ENCODE results near the gene HAUS2.
"Not testable (repeated sequence)": the region's sequence is repeated elsewhere in the genome, so short reads cannot be mapped to it uniquely, and the experiment has no call there.

The HAUS2 gene

DNA sequence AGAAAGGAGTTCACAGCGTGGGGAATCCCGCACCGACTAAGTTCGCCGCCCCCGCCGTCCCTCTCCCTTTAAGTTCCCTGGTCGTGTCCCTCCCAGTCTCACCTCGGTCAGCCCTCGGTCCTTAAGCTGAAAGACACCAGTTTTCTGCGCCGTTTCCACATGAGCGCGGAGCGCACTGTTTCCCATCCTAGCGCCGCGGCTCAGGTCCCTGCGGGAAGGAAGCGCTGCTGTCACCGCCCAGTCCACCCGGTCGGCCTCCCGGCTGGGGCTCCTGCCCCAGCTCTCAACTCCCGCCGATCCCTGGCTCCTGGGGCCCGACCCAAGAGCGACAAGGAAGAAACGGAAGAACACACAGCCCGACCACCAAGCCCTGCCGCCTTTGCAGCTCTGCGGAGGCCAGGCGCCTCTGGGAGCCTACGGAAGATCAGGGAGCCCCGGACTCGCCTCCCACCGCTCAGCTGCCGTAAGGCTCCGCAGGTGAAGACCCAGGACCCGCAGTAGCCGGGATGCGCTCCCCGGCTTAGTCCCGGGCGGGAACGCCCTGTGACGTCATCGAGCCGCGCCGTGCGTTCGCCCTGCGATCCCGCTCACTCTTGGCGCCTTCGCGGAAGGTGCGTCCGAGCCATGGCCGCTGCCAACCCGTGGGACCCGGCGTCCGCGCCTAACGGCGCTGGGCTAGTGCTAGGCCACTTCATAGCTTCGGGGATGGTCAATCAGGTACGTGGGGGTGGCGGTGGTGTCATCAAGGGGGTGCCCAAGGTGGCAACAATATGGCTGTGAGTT is at the start of gene HAUS2, which contains the start of gene LRRC57:
HAUS2 (plus strand) TSS at position 590 of the 783 bp plus-strand sequence; CDS start at position 625, 35 bp downstream.
LRRC57 (minus strand) TSS at position 545 of the 783 bp plus-strand sequence; CDS start at position 186, 359 bp downstream.
- peak; percentile 37 to 86 (median 78) for DNase-seq

DNA sequence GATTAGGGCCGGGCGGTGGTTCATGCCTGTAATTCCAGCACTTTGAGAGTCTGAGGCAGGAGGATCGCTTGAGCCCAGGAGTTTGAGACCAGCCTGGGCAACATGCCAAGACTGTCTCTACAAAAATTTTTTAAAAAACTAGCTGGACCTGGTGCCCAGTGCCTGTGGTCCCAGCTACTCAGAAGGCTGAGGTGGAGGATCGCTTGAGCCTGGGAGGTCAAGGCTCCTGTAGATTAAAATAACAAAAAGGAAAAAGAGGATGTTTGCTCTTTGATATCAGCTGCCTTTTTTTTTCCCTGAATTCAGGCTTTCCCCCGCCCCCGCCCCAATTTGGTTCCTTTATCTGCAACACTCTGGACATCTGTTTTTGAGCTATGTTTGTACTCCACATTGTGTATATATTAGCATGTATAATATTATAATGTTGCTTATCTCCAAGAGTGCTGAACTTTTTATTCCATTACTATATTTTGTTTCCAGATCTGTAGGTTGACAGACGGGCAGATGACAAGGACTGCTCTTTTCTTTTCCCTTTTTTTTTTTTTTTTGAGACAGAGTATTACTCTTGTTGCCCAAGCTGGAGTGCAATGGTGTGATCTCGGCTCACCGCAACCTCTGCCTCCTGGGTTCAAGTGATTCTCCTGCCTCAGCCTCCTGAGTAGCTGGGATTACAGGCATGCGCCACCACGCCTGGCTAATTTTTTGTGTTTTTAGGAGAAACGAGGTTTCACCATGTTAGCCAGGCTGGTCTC is 48.6 kb upstream of the HAUS2 start:
- DNase-seq = no peak

DNA sequence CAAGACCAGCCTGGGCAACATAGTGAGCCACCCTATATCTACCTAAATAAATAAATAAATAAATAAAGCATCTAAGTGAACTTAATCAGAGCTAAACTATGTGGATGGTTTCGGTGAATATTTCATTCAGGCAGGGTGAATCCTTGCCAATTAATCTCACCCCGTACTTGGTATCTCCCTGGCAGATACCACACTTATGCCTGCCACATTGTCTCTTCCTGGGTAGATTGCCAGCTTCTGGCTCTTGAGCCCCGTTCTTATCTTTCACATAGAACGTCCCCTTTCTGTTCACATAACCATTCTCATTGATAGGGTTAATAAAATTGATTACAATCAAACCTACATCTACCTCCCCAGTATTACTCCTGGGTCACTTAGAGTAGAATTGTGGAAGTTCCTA is 46.2 kb upstream of the HAUS2 start:
- no peak for DNase-seq

DNA sequence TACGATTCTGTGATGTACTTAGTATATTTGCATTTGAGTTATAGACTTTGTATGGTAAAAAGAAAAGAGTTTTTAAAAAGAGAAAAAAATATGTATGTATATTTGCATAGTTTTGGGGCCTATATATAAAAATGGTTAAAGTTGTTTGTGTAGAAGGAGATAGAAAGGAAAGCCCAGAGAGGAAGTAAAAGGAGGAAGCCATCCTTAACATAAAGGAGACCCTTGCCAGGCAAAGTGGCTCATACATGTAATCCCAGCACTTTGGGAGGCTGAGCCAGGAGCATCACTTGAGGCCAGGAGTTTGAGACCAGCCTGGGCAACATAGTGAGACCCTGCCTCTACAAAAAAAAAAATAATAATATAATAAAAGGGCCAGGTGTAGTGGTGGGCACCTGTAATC is 44.8 kb upstream of the HAUS2 start:
- no peak for DNase-seq

DNA sequence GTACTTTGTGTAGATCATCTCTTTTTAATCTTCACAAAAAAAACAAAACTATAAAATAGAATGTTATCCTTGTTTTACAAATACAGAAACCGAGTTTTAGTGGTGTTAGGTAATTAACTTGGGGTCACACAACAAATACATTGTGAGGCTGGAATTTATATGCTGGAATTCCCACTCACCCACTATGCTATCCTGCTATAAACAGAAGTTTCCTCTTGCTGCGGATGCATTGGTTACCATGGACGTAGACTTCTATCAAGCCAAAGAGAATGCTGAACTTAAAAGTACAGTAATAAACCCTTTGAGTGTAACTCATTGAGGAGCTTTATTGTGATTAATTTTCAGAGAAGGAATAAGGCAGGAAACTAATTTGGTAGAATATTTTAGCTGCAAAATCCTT is 44.0 kb upstream of the HAUS2 start:
- no peak for DNase-seq

DNA sequence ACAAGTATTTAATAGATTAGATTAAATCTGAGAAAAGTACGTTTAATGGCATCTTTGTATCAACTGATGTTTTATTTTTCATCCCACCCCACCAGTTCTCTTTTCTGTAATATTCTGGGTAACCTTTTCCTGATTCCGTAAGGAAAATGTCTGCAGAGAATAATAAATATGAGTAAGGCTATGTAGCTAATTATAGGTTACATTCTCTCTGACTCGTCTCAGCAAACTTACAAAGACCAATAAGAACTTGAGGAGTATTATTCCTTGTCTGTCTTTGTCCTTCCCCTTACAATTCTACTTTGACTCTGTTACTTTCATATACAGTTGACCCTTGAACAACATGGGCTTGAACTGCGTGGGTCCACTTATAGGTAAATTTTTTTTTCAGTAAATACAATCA is 41.1 kb upstream of the HAUS2 start:
- DNase-seq = no peak

- no peak for DNase-seq
Measured at GRCh38 chr15:42508263-42508690, 40.4 kb upstream of the HAUS2 start.

- DNase-seq = no peak
Measured at GRCh38 chr15:42510258-42511006, 38.2 kb upstream of the HAUS2 start.

DNA sequence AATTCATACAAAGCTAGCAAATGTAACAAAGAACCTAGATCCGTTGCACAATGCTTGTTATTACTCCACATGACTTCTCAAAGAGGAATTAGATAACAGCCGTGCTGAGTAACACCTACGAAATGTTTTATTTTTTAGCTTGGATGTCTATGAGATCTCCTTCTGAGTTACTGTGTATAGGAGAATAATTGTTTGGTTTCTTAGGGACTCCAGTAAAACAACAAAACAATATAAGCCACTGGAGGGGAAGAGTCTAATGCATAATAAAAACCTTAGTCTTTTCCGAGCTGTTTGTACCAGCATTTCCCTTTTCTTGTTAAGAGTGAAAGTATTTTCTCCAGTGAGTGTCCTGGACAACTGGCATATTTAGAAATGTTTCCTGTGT is 37.6 kb upstream of the HAUS2 start:
- no peak for DNase-seq

- DNase-seq = no peak
Measured at GRCh38 chr15:42523331-42523730, 25.3 kb upstream of the HAUS2 start.

GRCh38 chr15:42528970-42529369 is 19.7 kb upstream of the HAUS2 start:
- no peak for DNase-seq

DNA sequence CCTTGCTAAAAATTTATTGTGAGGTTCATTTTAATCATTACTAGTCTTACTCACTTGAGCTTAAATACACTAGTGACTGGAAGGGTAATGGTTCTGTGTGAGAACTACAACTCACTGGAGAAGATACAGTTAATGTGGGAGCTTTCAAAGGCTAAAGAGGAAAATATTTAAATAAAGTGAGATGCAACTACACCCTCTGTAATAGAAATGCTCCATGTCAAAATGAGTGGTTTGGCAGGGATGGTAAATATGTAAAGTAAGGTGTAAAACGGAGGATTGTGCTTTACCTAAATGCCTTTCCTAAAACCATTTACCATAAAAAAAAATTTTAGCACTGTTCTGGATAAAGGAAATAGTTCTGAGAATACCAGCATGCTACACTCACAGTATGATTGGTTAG is 15.4 kb upstream of the HAUS2 start:
- DNase-seq = no peak

DNA sequence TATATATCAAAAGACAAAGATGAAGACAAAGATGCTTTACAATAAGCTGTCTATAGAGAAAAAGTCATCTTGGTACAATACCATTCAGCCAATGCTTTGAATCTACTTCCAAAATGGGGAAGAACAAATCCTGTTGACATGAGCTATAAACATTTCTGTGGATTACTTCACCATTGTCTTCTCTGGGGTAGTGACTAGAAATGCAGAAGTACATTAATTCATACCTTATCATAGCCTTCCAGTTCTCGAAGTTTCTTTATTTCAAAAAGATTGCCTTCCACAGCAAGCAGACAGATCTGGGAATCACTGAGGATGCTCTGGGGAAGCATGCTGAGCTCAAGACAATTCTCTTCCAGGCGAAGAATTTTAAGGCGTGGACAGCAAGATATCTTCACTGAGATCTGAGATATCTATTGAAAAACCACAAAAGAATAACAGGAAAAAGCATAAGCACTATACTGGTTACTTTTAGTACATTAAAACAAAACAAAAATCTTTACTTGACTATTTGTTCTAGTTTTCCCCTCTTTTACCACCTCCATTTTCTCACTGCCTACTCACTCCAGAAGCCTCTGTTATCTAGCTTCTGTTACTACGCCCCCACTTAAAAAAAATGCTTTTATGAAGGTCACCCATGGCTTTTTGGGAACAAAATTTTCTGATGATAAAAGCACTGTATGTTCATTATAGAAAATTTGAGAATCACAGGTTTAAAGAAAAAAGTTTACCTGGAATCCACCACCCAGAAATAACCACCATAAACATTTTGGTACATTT is 3.6 kb upstream of the HAUS2 start:
- no peak for DNase-seq

DNA sequence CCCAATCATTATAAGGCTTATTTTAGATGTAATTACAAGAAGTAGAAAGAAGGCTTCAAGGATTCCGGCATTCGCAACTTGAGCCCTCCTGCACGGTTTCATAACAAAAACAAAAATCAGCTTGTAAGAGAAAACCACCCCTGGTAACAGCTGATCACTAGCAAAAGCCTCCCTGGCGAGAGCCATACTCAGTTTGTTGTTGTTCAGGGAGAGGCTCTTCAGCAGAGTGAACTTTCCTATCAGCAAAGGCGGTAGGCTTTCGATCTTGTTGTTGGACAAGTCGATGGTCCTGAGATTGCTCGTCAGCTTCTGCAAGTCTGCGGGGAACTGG is 755 bp upstream of the HAUS2 start:
- peak in 2 of 14 donors; percentile 34 to 35 for DNase-seq

- DNase-seq = peak in 1 of 14 donors; percentile 37
Measured at GRCh38 chr15:42549032-42549491, 424 bp downstream of the HAUS2 start.

DNA sequence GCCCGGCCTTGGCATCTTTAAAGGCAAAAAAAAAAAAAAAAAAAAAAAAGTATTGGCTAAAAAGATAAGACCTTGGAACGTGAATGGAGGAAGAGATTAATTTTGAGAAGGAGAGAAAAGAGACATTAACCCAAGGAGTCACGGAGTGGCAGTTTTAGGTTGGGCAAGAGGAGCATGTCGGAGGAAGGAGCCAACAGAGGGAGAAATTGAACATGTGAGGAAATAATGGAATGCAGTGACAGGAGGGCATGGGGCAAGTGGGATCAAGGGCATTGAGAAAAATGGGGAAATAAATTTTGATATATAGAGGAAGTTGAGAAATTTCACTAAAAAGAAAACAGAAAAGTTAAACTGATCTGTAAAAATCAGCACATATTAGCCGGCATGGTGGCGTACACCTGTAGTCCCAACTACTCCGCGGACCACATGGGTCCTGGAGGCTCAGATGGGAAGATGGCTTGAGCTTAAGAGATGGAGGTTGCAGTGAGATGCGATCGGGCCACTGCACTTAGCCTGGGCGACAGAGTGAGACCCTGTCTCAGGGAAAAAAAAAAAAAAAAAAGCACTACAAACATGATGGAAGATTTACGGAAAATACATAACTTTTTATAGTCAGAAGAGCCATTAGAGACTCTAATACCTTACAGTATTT is 1.2 kb downstream of the HAUS2 start:
- no peak for DNase-seq

- DNase-seq = no peak
Measured at GRCh38 chr15:42553554-42553953, 4.9 kb downstream of the HAUS2 start.

GRCh38 chr15:42556550-42557207 is 8.0 kb downstream of the HAUS2 start:
- DNase-seq = not testable (repeated sequence)

DNA sequence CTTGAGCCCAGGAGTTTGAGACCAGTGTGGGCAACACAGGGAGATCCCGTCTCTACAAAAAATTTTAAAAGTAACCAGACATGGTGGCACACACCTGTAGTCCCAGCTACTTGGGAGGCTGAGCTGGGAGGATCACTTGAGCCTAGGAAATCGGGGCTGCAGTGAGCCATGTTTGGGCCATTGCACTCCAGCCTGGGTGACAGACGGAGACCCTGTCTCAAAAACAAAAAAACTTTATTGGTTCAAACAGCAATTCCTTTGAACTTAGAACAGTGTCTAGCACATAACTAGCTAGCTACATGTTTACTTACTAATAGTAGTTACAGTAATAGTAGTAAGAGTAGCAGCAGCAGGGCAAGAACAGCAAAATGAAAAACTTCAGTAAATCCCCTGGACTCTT is 10.1 kb downstream of the HAUS2 start:
- DNase-seq = no peak

- peak; percentile 81 to 99 (median 97) for DNase-seq
Measured at GRCh38 chr15:42575188-42576039, 26.8 kb downstream of the HAUS2 start, which contains the start of gene STARD9. Gene STARD9 (plus strand): TSS chr15:42575606. CDS start chr15:42575716, 110 bp downstream.
